22Rv1 (cell line): ENCODE results near the gene OSGEPL1.

Experiments used
- ZFX ChIP-seq: fragments of 450-650 bp; IDR thresholded peaks from 2 replicates; pipeline ENCODE4 v1.6.1; 2017; ENCODE audit warnings: antibody characterized with exemption, borderline replicate concordance
- TF ChIP-seq, protein P1 (sequence below): fragments of 450-650 bp; IDR thresholded peaks from 2 replicates; pipeline ENCODE4 v1.5.1; 2017; ENCODE audit warnings: mild to moderate bottlenecking

- TF ChIP-seq, protein P1, sequence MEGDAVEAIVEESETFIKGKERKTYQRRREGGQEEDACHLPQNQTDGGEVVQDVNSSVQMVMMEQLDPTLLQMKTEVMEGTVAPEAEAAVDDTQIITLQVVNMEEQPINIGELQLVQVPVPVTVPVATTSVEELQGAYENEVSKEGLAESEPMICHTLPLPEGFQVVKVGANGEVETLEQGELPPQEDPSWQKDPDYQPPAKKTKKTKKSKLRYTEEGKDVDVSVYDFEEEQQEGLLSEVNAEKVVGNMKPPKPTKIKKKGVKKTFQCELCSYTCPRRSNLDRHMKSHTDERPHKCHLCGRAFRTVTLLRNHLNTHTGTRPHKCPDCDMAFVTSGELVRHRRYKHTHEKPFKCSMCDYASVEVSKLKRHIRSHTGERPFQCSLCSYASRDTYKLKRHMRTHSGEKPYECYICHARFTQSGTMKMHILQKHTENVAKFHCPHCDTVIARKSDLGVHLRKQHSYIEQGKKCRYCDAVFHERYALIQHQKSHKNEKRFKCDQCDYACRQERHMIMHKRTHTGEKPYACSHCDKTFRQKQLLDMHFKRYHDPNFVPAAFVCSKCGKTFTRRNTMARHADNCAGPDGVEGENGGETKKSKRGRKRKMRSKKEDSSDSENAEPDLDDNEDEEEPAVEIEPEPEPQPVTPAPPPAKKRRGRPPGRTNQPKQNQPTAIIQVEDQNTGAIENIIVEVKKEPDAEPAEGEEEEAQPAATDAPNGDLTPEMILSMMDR, result peak; percentile 85
- no peak for TF ChIP-seq ZFX
Observed at GRCh38 chr2:189751080-189751658, 11.4 kb downstream of the OSGEPL1 start.
